ENCODE measurements around the gene CELF5. TPM values are rescaled to one million over a fixed set of nuclear protein-coding genes. Genes with fewer than 3 reads are reported as not detected.

Gene CELF5
- total RNA-seq, 2 donors from 2014 or later = 0.36 to 0.80 TPM

DNA sequence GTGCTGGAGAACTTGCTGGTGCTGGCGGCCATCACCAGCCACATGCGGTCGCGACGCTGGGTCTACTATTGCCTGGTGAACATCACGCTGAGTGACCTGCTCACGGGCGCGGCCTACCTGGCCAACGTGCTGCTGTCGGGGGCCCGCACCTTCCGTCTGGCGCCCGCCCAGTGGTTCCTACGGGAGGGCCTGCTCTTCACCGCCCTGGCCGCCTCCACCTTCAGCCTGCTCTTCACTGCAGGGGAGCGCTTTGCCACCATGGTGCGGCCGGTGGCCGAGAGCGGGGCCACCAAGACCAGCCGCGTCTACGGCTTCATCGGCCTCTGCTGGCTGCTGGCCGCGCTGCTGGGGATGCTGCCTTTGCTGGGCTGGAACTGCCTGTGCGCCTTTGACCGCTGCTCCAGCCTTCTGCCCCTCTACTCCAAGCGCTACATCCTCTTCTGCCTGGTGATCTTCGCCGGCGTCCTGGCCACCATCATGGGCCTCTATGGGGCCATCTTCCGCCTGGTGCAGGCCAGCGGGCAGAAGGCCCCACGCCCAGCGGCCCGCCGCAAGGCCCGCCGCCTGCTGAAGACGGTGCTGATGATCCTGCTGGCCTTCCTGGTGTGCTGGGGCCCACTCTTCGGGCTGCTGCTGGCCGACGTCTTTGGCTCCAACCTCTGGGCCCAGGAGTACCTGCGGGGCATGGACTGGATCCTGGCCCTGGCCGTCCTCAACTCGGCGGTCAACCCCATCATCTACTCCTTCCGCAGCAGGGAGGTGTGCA, 45.3 kb upstream of the CELF5 start:
- Histone ChIP-seq H3K4me3 (no peak overlapping the region), H3K36me3 (no peaks in the 10 kb centered on the region), H3K4me1 (replicated peaks) (peaks cover 4% of the 10 kb centered on the region), H3K27me3 (replicated peaks; ENCODE audit: insufficient read depth) (no peaks in the 10 kb centered on the region), H3K27ac (no peak overlapping the region), H3K9me3 (no peaks in the 10 kb centered on the region)
- TF ChIP-seq, protein P1, sequence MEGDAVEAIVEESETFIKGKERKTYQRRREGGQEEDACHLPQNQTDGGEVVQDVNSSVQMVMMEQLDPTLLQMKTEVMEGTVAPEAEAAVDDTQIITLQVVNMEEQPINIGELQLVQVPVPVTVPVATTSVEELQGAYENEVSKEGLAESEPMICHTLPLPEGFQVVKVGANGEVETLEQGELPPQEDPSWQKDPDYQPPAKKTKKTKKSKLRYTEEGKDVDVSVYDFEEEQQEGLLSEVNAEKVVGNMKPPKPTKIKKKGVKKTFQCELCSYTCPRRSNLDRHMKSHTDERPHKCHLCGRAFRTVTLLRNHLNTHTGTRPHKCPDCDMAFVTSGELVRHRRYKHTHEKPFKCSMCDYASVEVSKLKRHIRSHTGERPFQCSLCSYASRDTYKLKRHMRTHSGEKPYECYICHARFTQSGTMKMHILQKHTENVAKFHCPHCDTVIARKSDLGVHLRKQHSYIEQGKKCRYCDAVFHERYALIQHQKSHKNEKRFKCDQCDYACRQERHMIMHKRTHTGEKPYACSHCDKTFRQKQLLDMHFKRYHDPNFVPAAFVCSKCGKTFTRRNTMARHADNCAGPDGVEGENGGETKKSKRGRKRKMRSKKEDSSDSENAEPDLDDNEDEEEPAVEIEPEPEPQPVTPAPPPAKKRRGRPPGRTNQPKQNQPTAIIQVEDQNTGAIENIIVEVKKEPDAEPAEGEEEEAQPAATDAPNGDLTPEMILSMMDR (IDR thresholded peaks at IDR 0.05) = no peak
- TF ChIP-seq POLR2A (IDR thresholded peaks at IDR 0.05) (no peak), POLR2AphosphoS5 (IDR thresholded peaks at IDR 0.05) (no peak)
- 89% methylated on average over 52 of the region's 52 CpGs for WGBS
- no peak for DNase-seq (ENCODE audit: low spot score)
- intact Hi-C loops (cut with DNase I) = no loop called here

DNA sequence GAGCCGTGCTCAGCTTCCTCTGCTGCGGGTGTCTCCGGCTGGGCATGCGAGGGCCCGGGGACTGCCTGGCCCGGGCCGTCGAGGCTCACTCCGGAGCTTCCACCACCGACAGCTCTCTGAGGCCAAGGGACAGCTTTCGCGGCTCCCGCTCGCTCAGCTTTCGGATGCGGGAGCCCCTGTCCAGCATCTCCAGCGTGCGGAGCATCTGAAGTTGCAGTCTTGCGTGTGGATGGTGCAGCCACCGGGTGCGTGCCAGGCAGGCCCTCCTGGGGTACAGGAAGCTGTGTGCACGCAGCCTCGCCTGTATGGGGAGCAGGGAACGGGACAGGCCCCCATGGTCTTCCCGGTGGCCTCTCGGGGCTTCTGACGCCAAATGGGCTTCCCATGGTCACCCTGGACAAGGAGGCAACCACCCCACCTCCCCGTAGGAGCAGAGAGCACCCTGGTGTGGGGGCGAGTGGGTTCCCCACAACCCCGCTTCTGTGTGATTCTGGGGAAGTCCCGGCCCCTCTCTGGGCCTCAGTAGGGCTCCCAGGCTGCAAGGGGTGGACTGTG, 44.6 kb upstream of the CELF5 start:
- no peak overlapping the region for H3K27ac ChIP-seq
- H3K36me3 ChIP-seq = no peaks in the 10 kb centered on the region
- H3K9me3 ChIP-seq = no peaks in the 10 kb centered on the region
- intact Hi-C loops (cut with DNase I) = no loop called here
- peaks cover 4% of the 10 kb centered on the region for H3K4me1 ChIP-seq (replicated peaks)
- 87% methylated on average over 24 of the region's 31 CpGs for WGBS
- H3K27me3 ChIP-seq (replicated peaks; ENCODE audit: insufficient read depth) = no peaks in the 10 kb centered on the region
- no peak overlapping the region for H3K4me3 ChIP-seq
- no peak for DNase-seq (ENCODE audit: low spot score)
- no peak for TF ChIP-seq POLR2AphosphoS5 (IDR thresholded peaks at IDR 0.05)
- no peak for TF ChIP-seq POLR2A (IDR thresholded peaks at IDR 0.05)
- TF ChIP-seq, protein P1 (IDR thresholded peaks at IDR 0.05) = no peak

DNA sequence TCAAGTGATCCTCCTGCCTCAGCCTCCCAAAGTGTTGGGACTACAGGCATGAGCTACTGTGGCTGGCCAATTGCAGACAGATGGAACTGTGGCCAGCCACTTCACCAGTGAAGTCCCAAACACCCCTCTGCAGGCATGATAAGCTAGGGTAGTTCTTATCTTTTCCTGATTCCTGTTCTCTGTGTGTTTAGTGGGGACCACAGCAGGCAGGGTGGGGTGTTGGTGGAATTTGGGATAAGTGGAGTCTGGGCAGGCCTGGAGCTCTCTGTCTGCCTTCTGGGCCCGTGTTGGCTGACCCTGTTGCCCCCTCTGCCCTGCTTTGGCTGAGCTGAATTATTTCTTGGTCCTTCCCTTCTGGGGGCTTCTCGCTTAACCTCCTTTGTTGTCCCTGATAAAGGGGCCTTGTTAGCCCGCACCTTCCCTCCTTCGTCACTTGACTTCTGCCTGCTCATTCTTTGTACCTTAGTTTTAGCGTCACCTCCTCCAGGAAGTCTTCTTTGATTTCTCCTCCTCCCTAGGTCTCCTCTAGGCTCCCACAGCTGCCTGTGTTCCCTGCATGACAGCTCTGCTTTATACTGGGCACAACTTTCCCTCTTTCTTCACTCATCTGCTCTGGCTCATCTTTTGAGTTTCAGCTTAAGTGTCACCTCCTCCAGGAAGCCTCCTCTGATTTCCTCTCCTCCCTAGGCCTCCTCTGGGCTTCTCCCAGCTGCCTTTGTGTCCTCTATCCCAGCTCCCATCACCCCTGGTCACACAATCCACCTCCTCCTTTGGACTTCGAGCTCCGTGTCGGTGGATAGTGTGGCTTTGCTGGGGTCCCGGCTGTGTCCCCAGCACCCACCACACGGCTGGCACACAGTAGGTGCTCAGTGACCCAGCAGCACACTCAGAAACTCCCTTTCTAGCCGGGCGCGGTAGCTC, 40.5 kb upstream of the CELF5 start:
- TF ChIP-seq, protein P1 (IDR thresholded peaks at IDR 0.05) = no peak
- TF ChIP-seq POLR2A (IDR thresholded peaks at IDR 0.05) (no peak), POLR2AphosphoS5 (IDR thresholded peaks at IDR 0.05) (no peak)
- Histone ChIP-seq H3K9me3 (no peaks in the 10 kb centered on the region), H3K4me3 (no peak overlapping the region), H3K27ac (no peak overlapping the region), H3K36me3 (no peaks in the 10 kb centered on the region), H3K4me1 (replicated peaks) (peaks cover 10% of the 10 kb centered on the region), H3K27me3 (replicated peaks; ENCODE audit: insufficient read depth) (no peaks in the 10 kb centered on the region)
- intact Hi-C loops (cut with DNase I) = no loop called here
- DNase-seq (ENCODE audit: low spot score) = no peak
- WGBS = 75% methylated on average over 13 of the region's 13 CpGs

DNA sequence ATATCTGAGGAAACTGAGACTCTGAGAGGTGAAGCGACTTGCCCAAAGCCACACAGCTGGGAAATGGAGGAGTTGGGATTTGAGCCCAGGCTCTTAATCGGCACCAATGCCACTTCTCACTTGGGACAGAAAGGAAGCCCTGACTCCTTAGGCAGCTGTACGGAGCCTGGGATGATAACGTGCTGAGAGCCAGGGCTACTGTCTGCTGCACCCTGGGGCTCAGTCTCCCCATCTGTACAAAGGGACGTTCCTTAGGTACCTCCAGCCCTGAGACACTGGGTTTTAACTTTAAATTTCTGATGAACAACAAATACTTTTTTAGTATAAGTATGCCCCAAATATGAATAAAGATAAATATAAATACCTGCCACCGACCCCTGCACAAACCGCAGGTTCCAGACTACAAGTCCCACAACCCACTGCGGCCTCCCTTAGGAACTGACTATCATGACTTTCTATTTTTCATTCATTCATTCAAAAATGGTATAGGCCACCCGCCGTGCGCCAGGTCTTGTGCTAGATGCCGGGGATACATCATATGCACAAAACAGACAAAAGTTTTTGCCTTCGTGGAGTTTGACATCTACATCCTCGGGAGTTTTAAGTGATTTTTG, 39.5 kb upstream of the CELF5 start:
- H3K36me3 ChIP-seq = no peaks in the 10 kb centered on the region
- peak overlapping the region; percentile 88 to 95 for H3K4me3 ChIP-seq
- 18% methylated on average over 14 of the region's 14 CpGs for WGBS
- H3K27ac ChIP-seq = peak overlapping the region; percentile 82 to 89
- peak; percentile 70 for DNase-seq (ENCODE audit: low spot score)
- H3K4me1 ChIP-seq (replicated peaks) = peaks cover 10% of the 10 kb centered on the region
- H3K9me3 ChIP-seq = no peaks in the 10 kb centered on the region
- H3K27me3 ChIP-seq (replicated peaks; ENCODE audit: insufficient read depth) = no peaks in the 10 kb centered on the region
- TF ChIP-seq POLR2AphosphoS5 (IDR thresholded peaks at IDR 0.05) = no peak
- TF ChIP-seq POLR2A (IDR thresholded peaks at IDR 0.05) = no peak
- TF ChIP-seq, protein P1 (IDR thresholded peaks at IDR 0.05) = no peak
- intact Hi-C loops (cut with DNase I) = no loop called here
